GM08714 (cell line): ENCODE data around the gene MRC2.
"Not testable (repeated sequence)": the region's sequence is repeated elsewhere in the genome, so short reads cannot be mapped to it uniquely, and the experiment has no call there.

Source experiments
- H3K4me3 ChIP-seq: fragments of 200-500 bp; sonication (Bioruptor generic); 2 replicates; pipeline ENCODE4 v1.5.1; 2014; ENCODE audit warnings: mild to moderate bottlenecking, low read length, inconsistent platforms
- ZNF274 ChIP-seq: IDR thresholded peaks from 2 replicates; pipeline ENCODE4 v1.6.1; 2012; ENCODE audit warnings: mild to moderate bottlenecking, low read depth, low read length

The MRC2 gene

GRCh38 chr17:62693616-62694409 is 66.3 kb downstream of the MRC2 start:
- TF ChIP-seq ZNF274: no peak

GRCh38 chr17:62695093-62695738 is 67.7 kb downstream of the MRC2 start:
- not testable (repeated sequence) for H3K4me3 ChIP-seq

More at GRCh38 chr17:62693616-62694409, 66.3 kb downstream of the MRC2 start:
- H3K4me3 ChIP-seq: no peak overlapping the region

- no peak overlapping the region for H3K4me3 ChIP-seq
- no peak for TF ChIP-seq ZNF274
These were observed 68.8 kb downstream of the MRC2 start for GRCh38 chr17:62696256-62696655.

GRCh38 chr17:62696726-62697490 is 69.4 kb downstream of the MRC2 start:
- no peak for TF ChIP-seq ZNF274
- H3K4me3 ChIP-seq: no peak overlapping the region

- H3K4me3 ChIP-seq: not testable (repeated sequence)
These were observed 71.0 kb downstream of the MRC2 start for GRCh38 chr17:62698459-62698858.

- no peak overlapping the region for H3K4me3 ChIP-seq
- TF ChIP-seq ZNF274: no peak
These were observed 73.7 kb downstream of the MRC2 start for GRCh38 chr17:62700964-62701705.

GRCh38 chr17:62701706-62702085 is 74.2 kb downstream of the MRC2 start:
- no peak overlapping the region for H3K4me3 ChIP-seq

GRCh38 chr17:62702746-62703260 is 75.3 kb downstream of the MRC2 start:
- H3K4me3 ChIP-seq: no peak overlapping the region
- no peak for TF ChIP-seq ZNF274

More at GRCh38 chr17:62701706-62702085, 74.2 kb downstream of the MRC2 start:
- TF ChIP-seq ZNF274: no peak

GRCh38 chr17:62703261-62703775 is 75.8 kb downstream of the MRC2 start:
- no peak for TF ChIP-seq ZNF274

GRCh38 chr17:62703776-62704380 is 76.4 kb downstream of the MRC2 start:
- no peak for TF ChIP-seq ZNF274
- peak overlapping the region; percentile 49 for H3K4me3 ChIP-seq

More at GRCh38 chr17:62703261-62703775, 75.8 kb downstream of the MRC2 start:
- no peak overlapping the region for H3K4me3 ChIP-seq

- TF ChIP-seq ZNF274: no peak
- H3K4me3 ChIP-seq: peak overlapping the region; percentile 49
These were observed 77.0 kb downstream of the MRC2 start for GRCh38 chr17:62704381-62704971.

GRCh38 chr17:62705156-62705777 is 77.8 kb downstream of the MRC2 start:
- no peak for TF ChIP-seq ZNF274

More at GRCh38 chr17:62705156-62705777, 77.8 kb downstream of the MRC2 start:
- no peak overlapping the region for H3K4me3 ChIP-seq
